Upper lobe of left lung (tissue), 4 donors: ENCODE results near the gene ACE2.
"Not testable (repeated sequence)": the region's sequence is repeated elsewhere in the genome, so short reads cannot be mapped to it uniquely, and the experiment has no call there.

Experiments
- EP300 ChIP-seq, 4 donors: sonication (generic); formaldehyde crosslinking; IDR thresholded peaks; one replicate each; pipeline ENCODE4 v1.5.1; 2017; ENCODE audit warnings: antibody characterized with exemption in 4 of 4, control low read depth in 2 of 4
- POLR2AphosphoS5 ChIP-seq, 2 donors: sonication (generic); formaldehyde crosslinking; IDR thresholded peaks; one replicate each; pipeline ENCODE4 v1.5.1; 2017; ENCODE audit warnings: antibody characterized with exemption in 2 of 2
- TF ChIP-seq, protein P1 (sequence below), 6 experiments: fragments of 450-650 bp in 4 of 6; fragments of 200-600 bp in 2 of 6; sonication (generic) in 2 of 6; IDR thresholded peaks; one replicate each; pipeline ENCODE4 v1.5.1; 2016 to 2019; ENCODE audit warnings: antibody characterized with exemption in 6 of 6

DNA sequence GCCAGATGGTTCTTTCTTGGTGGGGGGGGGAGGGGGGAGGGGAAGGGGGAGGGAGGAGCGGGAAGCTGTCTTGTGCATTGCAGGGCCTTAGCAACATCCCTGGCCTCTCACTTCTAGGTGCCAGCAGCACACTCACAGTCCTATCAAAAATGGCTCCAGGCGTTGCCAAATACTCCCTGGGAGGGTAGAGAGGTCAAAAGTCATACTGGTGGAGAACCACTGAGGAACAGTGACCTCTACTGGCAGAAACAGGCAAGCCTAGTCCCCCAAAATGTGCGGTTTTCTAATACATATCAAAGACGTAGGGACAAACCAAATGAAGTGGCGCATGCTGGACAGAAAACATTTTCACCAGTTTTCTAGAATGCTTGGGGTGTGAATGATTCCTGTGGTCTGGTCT lies 46.8 kb upstream of the ACE2 start:
- TF ChIP-seq, protein P1, sequence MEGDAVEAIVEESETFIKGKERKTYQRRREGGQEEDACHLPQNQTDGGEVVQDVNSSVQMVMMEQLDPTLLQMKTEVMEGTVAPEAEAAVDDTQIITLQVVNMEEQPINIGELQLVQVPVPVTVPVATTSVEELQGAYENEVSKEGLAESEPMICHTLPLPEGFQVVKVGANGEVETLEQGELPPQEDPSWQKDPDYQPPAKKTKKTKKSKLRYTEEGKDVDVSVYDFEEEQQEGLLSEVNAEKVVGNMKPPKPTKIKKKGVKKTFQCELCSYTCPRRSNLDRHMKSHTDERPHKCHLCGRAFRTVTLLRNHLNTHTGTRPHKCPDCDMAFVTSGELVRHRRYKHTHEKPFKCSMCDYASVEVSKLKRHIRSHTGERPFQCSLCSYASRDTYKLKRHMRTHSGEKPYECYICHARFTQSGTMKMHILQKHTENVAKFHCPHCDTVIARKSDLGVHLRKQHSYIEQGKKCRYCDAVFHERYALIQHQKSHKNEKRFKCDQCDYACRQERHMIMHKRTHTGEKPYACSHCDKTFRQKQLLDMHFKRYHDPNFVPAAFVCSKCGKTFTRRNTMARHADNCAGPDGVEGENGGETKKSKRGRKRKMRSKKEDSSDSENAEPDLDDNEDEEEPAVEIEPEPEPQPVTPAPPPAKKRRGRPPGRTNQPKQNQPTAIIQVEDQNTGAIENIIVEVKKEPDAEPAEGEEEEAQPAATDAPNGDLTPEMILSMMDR (IDR thresholded peaks at IDR 0.05) = not testable (repeated sequence)
- not testable (repeated sequence) for TF ChIP-seq POLR2AphosphoS5, EP300 (IDR thresholded peaks at IDR 0.05)
